Breast epithelium (tissue), 4 donors: ENCODE measurements around the gene STK35. TPM values are rescaled to one million over a fixed set of nuclear protein-coding genes. Genes with fewer than 3 reads are reported as not detected.

Experiments
- DNase-seq, 2 donors: peaks; one replicate each; pipeline ENCODE4 v3.0.0-alpha.2; 2019; ENCODE audit warnings: low spot score in 2 of 2
- H3K27ac ChIP-seq, 2 donors: fragments of 200-600 bp; sonication (generic) in 1 of 2; one replicate each; pipeline ENCODE4 v1.5.1; 2016 to 2019; ENCODE audit warnings: mild to moderate bottlenecking in 1 of 2
- H3K27me3 ChIP-seq, 2 donors: fragments of 200-600 bp; sonication (generic) in 1 of 2; one replicate each; pipeline versions ENCODE4 v1.5.1 to v1.6.0; 2017 to 2019; ENCODE audit warnings: control low read depth in 1 of 2, mild to moderate bottlenecking in 1 of 2
- H3K36me3 ChIP-seq: fragments of 200-600 bp; one replicate; pipeline ENCODE4 v1.5.1; 2019
- H3K4me1 ChIP-seq, 2 donors: fragments of 200-600 bp; sonication (generic); one replicate each; pipeline ENCODE4 v1.5.1; 2016 to 2019; ENCODE audit warnings: control low read depth in 1 of 2
- H3K4me3 ChIP-seq, 3 donors: fragments of 200-600 bp; sonication (generic); 1 replicate in 2 of 3; 2 replicates in 1 of 3; pipeline ENCODE4 v1.5.1; 2016 to 2019; ENCODE audit warnings: mild to moderate bottlenecking in 3 of 3, moderate library complexity in 2 of 3
- H3K9me3 ChIP-seq, 2 donors: fragments of 200-600 bp; sonication (generic) in 1 of 2; one replicate each; pipeline ENCODE4 v1.5.1; 2016 to 2019; ENCODE audit warnings: control low read depth in 1 of 2
- CTCF ChIP-seq, 3 donors: fragments of 450-650 bp; IDR thresholded peaks; one replicate each; pipeline ENCODE4 v1.5.1; 2016 to 2017; ENCODE audit warnings: antibody characterized with exemption in 3 of 3, mild to moderate bottlenecking in 3 of 3, moderate library complexity in 3 of 3
- POLR2A ChIP-seq: fragments of 450-650 bp; IDR thresholded peaks from one replicate; pipeline ENCODE4 v1.6.1; 2016; ENCODE audit warnings: antibody characterized with exemption, mild to moderate bottlenecking, moderate library complexity
- POLR2AphosphoS5 ChIP-seq, 3 donors: sonication (generic); formaldehyde crosslinking; IDR thresholded peaks; one replicate each; pipeline ENCODE4 v1.6.1; 2017; ENCODE audit warnings: antibody characterized with exemption in 3 of 3
- intact Hi-C: fragments of 100-400 bp; cut with DNase I; formaldehyde crosslinking; loops from one replicate; pipeline ENCODE4 v1.15.1; 2023; ENCODE audit warnings: low total_unique reads
- total RNA-seq, 3 donors: library from RNA; depleted of rRNA; stranded (reverse); fragments of >200 nt; gene quantifications; one replicate each; pipeline ENCODE4 v1.1.0, GENCODE V29; 2016

The STK35 gene
- total RNA-seq, 3 donors from 2014 or later = 15.2 to 26.3 (median 16.7) TPM

GRCh38 chr20:2173186-2173585 is 71.6 kb downstream of the STK35 start:
- DNase-seq = no peak
- H3K27ac ChIP-seq = no peak overlapping the region
- no peaks in the 10 kb centered on the region for H3K9me3 ChIP-seq
- H3K4me1 ChIP-seq = no peaks in the 10 kb centered on the region
- intact Hi-C loops = no loop called here
- no peak overlapping the region for H3K4me3 ChIP-seq
- no peak for TF ChIP-seq POLR2A
- TF ChIP-seq POLR2AphosphoS5 (IDR thresholded peaks at IDR 0.05) = no peak
- TF ChIP-seq CTCF (IDR thresholded peaks at IDR 0.05) = no peak
- no peaks in the 10 kb centered on the region for H3K36me3 ChIP-seq
- H3K27me3 ChIP-seq = no peaks in the 10 kb centered on the region

GRCh38 chr20:2174067-2174466 is 72.4 kb downstream of the STK35 start:
- TF ChIP-seq POLR2AphosphoS5 (IDR thresholded peaks at IDR 0.05) = no peak
- TF ChIP-seq POLR2A = no peak
- TF ChIP-seq CTCF (IDR thresholded peaks at IDR 0.05) = no peak
- H3K27ac ChIP-seq = no peak overlapping the region
- H3K9me3 ChIP-seq = no peaks in the 10 kb centered on the region
- no peaks in the 10 kb centered on the region for H3K27me3 ChIP-seq
- H3K36me3 ChIP-seq = no peaks in the 10 kb centered on the region
- intact Hi-C loops = no loop called here
- no peaks in the 10 kb centered on the region for H3K4me1 ChIP-seq
- no peak overlapping the region for H3K4me3 ChIP-seq
- no peak for DNase-seq

DNA sequence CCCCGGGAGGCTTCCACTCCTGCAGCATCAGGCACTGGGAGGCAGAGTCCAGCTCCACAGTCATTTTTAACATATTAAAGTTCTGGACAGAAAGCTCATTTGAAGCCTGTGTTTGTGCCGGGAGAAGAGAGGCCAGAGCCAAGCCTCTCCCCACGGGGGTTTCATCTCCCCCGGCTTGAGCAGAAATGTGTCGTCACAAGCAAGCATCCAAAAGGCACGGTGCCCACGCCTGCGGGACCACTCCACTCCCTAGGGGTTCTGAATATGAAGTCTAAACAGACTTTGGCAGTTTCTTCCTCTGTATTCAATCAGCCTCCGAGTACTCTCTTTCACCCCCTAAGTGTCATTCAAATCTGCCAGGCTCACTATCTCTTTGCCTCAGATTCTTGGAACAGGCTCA is 75.3 kb downstream of the STK35 start:
- H3K9me3 ChIP-seq = no peaks in the 10 kb centered on the region
- no peak overlapping the region for H3K27ac ChIP-seq
- intact Hi-C loops = no loop called here
- H3K36me3 ChIP-seq = no peaks in the 10 kb centered on the region
- H3K4me1 ChIP-seq = no peaks in the 10 kb centered on the region
- no peak for TF ChIP-seq CTCF (IDR thresholded peaks at IDR 0.05)
- TF ChIP-seq POLR2A = no peak
- no peak for TF ChIP-seq POLR2AphosphoS5 (IDR thresholded peaks at IDR 0.05)
- no peaks in the 10 kb centered on the region for H3K27me3 ChIP-seq
- H3K4me3 ChIP-seq = no peak overlapping the region
- no peak for DNase-seq

DNA sequence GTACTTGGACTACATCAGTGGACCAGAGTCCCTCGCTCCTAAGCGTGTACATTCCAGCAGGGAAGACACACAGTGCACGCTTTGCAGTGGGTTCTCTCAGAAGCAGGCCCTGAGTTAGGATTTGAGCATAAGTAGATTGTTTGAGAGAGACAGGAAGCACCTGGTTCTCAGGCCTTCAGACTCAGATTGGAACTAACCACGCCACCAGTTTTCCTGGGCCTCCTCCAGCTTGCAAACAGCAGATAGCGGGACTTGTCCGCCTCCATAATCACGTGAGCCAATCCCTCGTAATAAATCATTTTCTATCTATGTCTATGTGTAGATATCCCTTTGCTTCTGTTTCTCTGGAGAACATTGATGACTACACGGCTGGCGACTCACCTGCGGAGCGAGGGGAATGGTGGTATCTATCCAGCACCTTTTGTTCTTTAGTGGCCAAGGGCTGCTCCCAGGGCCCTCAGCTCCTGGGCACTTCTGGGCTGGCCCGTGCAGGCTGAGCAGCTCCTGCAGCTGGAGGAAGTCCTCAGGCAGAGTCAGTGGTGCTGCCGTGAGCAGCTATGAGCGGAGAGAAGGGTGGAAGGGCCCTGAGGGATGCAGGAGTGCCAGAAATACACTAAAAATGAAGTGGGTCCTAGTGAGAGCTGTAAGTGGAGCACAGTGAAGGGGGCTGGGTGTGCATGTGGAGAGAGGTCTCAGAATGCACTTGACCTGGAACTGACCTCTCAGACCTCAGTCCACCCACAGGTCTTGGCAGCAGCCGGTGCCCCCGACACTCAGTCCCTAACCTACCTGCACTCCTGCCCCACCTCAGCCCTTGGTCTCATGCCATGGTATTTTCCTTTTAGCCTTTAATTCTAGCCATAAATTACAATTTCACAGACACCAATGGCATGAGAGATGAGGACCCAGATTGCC is 76.9 kb downstream of the STK35 start:
- no peaks in the 10 kb centered on the region for H3K4me1 ChIP-seq
- intact Hi-C loops = loop anchor here (2.0 kb wide), 1 partner anchor 50 kb away; no protein-coding TSS in a partner anchor
- H3K27ac ChIP-seq = no peak overlapping the region
- H3K9me3 ChIP-seq = no peaks in the 10 kb centered on the region
- TF ChIP-seq POLR2A (no peak), POLR2AphosphoS5 (IDR thresholded peaks at IDR 0.05) (no peak), CTCF (IDR thresholded peaks at IDR 0.05) (no peak)
- H3K36me3 ChIP-seq = no peaks in the 10 kb centered on the region
- no peak overlapping the region for H3K4me3 ChIP-seq
- no peaks in the 10 kb centered on the region for H3K27me3 ChIP-seq
- no peak for DNase-seq

GRCh38 chr20:2179233-2179580 is 77.6 kb downstream of the STK35 start:
- intact Hi-C loops = loop anchor here (2.0 kb wide), 1 partner anchor 50 kb away; no protein-coding TSS in a partner anchor
- no peak for DNase-seq
- H3K4me1 ChIP-seq = no peaks in the 10 kb centered on the region
- H3K4me3 ChIP-seq = no peak overlapping the region
- H3K36me3 ChIP-seq = no peaks in the 10 kb centered on the region
- H3K27me3 ChIP-seq = no peaks in the 10 kb centered on the region
- H3K9me3 ChIP-seq = no peaks in the 10 kb centered on the region
- no peak for TF ChIP-seq POLR2AphosphoS5 (IDR thresholded peaks at IDR 0.05)
- no peak for TF ChIP-seq POLR2A
- no peak for TF ChIP-seq CTCF (IDR thresholded peaks at IDR 0.05)
- no peak overlapping the region for H3K27ac ChIP-seq
